Right atrium auricular region (tissue), 2 donors: Measurements from ENCODE around the gene ERVH48-1. TPM values are rescaled to one million over a fixed set of nuclear protein-coding genes. Genes with fewer than 3 reads are reported as not detected.

Experiments used
- DNase-seq: peaks from one replicate; pipeline ENCODE4 v3.0.0-alpha.2; 2019; ENCODE audit warnings: low spot score
- H3K27ac ChIP-seq, 2 donors: fragments of 200-600 bp; sonication (generic); 1 replicate in 1 of 2; 2 replicates in 1 of 2; pipeline ENCODE4 v1.5.1; 2016 to 2019
- H3K27me3 ChIP-seq, 2 donors: fragments of 200-600 bp; sonication (generic); one replicate each; pipeline versions ENCODE4 v1.5.1 to v1.6.0; 2017 to 2019
- H3K36me3 ChIP-seq: fragments of 200-600 bp; sonication (generic); one replicate; pipeline ENCODE4 v1.5.1; 2016
- H3K4me1 ChIP-seq, 2 donors: fragments of 200-600 bp; sonication (generic); one replicate each; pipeline versions ENCODE4 v1.5.1 to v1.6.0; 2017 to 2019
- H3K4me3 ChIP-seq, 2 donors: fragments of 200-600 bp; sonication (generic); 1 replicate in 1 of 2; 2 replicates in 1 of 2; pipeline ENCODE4 v1.5.1; 2017 to 2019; ENCODE audit warnings: mild to moderate bottlenecking in 1 of 2, moderate library complexity in 1 of 2
- H3K9me3 ChIP-seq, 2 donors: fragments of 200-600 bp; sonication (generic); one replicate each; pipeline ENCODE4 v1.5.1; 2019
- microRNA-seq, 2 donors: library from miRNA; unstranded; fragments of <30 nt; microRNA quantifications; one replicate each; pipeline ENCODE4, GENCODE V29; 2016 to 2017; ENCODE audit warnings: borderline number of aligned reads in 2 of 2, borderline replicate concordance in 1 of 2
- total RNA-seq, 2 donors: library from RNA; depleted of rRNA; stranded (reverse); fragments of >200 nt; gene quantifications; one replicate each; pipeline ENCODE4 v1.1.0, GENCODE V29; 2016
- TF ChIP-seq, protein P1 (sequence below), 2 donors: fragments of 200-600 bp; sonication (generic); IDR thresholded peaks; one replicate each; pipeline ENCODE4 v1.5.1; 2019; ENCODE audit warnings: antibody characterized with exemption in 2 of 2

The ERVH48-1 gene
- total RNA-seq, 2 donors from 2014 or later = not detected

DNA sequence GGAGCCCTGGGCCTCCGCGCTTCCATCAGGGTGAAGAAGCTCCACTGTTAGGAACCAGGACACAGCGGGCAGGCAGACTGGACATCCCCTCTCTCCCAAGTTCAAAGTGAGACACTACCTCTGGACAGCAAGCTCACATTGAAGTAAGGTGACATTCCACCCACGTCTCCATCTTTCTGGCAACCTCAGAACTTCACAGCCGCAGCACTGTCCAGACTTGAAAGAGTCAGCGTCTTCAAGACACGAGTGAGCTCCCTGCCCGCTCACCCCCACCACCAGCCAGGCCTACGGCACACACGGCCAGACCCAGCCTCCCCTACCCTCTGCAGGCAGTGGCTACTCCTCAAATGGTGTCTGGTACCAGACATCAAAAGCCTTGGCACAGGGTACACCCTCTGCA is 57.2 kb downstream of the ERVH48-1 start:
- DNase-seq = no peak
- H3K27me3 ChIP-seq = no peaks in the 10 kb centered on the region
- TF ChIP-seq, protein P1, sequence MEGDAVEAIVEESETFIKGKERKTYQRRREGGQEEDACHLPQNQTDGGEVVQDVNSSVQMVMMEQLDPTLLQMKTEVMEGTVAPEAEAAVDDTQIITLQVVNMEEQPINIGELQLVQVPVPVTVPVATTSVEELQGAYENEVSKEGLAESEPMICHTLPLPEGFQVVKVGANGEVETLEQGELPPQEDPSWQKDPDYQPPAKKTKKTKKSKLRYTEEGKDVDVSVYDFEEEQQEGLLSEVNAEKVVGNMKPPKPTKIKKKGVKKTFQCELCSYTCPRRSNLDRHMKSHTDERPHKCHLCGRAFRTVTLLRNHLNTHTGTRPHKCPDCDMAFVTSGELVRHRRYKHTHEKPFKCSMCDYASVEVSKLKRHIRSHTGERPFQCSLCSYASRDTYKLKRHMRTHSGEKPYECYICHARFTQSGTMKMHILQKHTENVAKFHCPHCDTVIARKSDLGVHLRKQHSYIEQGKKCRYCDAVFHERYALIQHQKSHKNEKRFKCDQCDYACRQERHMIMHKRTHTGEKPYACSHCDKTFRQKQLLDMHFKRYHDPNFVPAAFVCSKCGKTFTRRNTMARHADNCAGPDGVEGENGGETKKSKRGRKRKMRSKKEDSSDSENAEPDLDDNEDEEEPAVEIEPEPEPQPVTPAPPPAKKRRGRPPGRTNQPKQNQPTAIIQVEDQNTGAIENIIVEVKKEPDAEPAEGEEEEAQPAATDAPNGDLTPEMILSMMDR (IDR thresholded peaks at IDR 0.05) = no peak
- H3K36me3 ChIP-seq = peaks cover 39% of the 10 kb centered on the region
- H3K27ac ChIP-seq = no peak overlapping the region
- no peak overlapping the region for H3K4me3 ChIP-seq
- H3K4me1 ChIP-seq = peaks cover 0 to 9% of the 10 kb centered on the region in 2 donors
- no peaks in the 10 kb centered on the region for H3K9me3 ChIP-seq

Small RNA genes within 50 kb of the gene (microRNA-seq; reads per million reads assigned to microRNA genes)
- 0 reads per million in 2 donors for gene MIR5692B

Other genes starting within 250 kb of the ERVH48-1 start
- gene WDR4, start 46.1 kb downstream of the ERVH48-1 start, total RNA-seq = 1 to 10 TPM; 1.7 to 4.8 TPM
- gene NDUFV3, start 32.3 kb downstream of the ERVH48-1 start, total RNA-seq = 10 to 100 TPM; 28.8 to 37.4 TPM
- gene PKNOX1, start 48.9 kb upstream of the ERVH48-1 start, total RNA-seq = 10 to 100 TPM in 1 of 2 donors, 1 to 10 TPM in 1; 7.5 to 10.1 TPM
- 1 to 10 TPM; 8.3 to 9.3 TPM for gene CBS, start 150.2 kb upstream of the ERVH48-1 start, total RNA-seq
- gene U2AF1, start 181.9 kb upstream of the ERVH48-1 start, total RNA-seq = 10 to 100 TPM; 17.8 to 24.3 TPM
- not detected for gene CRYAA, start 243.4 kb upstream of the ERVH48-1 start, total RNA-seq